ENCODE results near the gene MS4A4E. TPM values are rescaled to one million over a fixed set of nuclear protein-coding genes. Genes with fewer than 3 reads are reported as not detected.

The MS4A4E gene
- total and polyA plus RNA-seq, 2 of the 8 experiments (the other 6 are each of a cell fraction or from before 2014, with no cell fraction given): not detected

DNA sequence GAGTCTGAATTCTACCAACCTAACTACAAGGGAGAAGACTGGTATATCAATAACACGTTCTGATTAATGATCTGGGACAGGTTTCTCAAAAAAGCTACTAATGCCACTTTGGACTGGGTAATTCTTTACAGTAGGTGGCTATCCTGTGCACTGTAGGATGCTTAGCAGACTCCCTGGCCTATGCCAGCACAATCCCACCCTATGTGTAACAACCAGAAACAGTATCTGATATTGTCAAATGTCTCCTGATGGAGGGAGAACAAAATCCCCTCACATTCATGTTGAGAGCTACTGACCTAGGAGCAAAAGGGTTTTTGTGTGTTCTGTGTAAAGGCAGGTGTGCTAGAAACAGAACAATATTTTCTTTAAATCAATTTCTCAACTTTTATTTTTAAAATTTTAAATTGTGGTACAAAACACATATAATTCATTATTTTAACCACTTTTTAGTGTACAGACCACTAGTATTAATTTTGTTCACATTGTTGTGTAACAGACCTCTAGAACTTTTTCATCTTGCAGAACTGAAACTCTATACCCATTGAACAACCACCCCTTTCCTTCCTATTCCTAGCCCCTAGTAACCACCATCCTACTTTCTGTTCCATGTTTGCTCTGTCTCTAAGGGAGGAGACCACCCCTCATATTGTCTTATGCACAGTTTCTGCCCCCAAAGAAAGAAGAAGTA is 58.0 kb downstream of the MS4A4E start (continued):
- TF ChIP-seq SP2 (IDR thresholded peaks at IDR 0.05; ENCODE audit: low read length) (no peak), RBBP5 (IDR thresholded peaks at IDR 0.05; ENCODE audit: borderline replicate concordance, low read depth, low read length) (no peak), BCL11A (IDR thresholded peaks at IDR 0.05; ENCODE audit: low read depth in 2 of 2, low read length in 2 of 2) (no peak)
